ENCODE results near the gene TGFBR3.

The TGFBR3 gene

DNA sequence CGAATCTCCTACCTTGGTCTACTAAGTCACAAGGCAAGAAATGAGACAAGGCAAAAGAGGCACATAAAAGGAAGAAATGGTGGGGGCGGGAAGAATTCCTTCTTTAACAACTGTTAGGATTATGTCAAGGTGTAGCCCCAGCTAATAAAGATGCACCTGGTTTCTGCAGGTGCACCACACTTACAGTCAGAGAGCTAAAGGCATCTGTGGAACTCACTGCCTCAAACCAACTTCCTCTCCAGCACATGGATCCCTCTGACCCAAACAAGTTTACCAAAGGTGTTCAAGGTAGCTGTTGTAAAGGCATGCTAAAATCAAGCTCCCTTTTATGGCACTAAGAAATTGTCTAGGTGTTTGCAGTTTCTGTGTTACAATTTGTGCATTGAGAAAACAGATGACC is 38.1 kb downstream of the TGFBR3 start (continued):
- TF ChIP-seq, protein P1, sequence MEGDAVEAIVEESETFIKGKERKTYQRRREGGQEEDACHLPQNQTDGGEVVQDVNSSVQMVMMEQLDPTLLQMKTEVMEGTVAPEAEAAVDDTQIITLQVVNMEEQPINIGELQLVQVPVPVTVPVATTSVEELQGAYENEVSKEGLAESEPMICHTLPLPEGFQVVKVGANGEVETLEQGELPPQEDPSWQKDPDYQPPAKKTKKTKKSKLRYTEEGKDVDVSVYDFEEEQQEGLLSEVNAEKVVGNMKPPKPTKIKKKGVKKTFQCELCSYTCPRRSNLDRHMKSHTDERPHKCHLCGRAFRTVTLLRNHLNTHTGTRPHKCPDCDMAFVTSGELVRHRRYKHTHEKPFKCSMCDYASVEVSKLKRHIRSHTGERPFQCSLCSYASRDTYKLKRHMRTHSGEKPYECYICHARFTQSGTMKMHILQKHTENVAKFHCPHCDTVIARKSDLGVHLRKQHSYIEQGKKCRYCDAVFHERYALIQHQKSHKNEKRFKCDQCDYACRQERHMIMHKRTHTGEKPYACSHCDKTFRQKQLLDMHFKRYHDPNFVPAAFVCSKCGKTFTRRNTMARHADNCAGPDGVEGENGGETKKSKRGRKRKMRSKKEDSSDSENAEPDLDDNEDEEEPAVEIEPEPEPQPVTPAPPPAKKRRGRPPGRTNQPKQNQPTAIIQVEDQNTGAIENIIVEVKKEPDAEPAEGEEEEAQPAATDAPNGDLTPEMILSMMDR (tag by site-specific recombination; IDR thresholded peaks at IDR 0.05) = no peak

DNA sequence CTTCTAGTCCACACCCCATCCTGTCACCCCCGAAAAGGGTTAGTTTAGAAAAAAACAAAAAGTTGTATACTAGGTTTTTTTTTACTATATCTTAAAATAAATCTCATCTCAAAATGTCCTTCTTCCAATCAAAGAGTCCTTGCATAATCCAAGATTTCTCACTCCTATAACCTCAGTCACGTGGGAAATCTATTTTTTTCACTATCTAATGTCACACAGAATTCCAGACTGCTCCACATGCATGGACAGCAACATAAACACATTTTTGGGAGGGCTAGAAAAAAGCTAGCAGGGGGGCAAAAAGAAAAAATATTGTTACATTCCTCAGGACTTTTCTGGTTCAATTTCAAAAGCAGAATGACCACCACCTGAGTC is 39.3 kb downstream of the TGFBR3 start:
- POLR2A ChIA-PET = interaction anchor here (1.4 kb wide), 1 partner anchor 38 kb away, joined by 5 read pairs; no protein-coding TSS in a partner anchor
- H3K4me3 ChIP-seq (ENCODE audit: low read depth, low read length) = no peak overlapping the region
- no peak overlapping the region for H3K27ac ChIP-seq (ENCODE audit: extremely low read depth, low read depth, low read length)
- H3K9me3 ChIP-seq (ENCODE audit: control insufficient read depth, insufficient read depth, low read depth, low read length) = no peaks in the 10 kb centered on the region
- H3K4me1 ChIP-seq (ENCODE audit: control insufficient read depth, insufficient read depth, low read length) = peaks cover 35% of the 10 kb centered on the region
- no peaks in the 10 kb centered on the region for H3K36me3 ChIP-seq (ENCODE audit: control insufficient read depth in 2 of 2, insufficient read depth in 1 of 2, low read length in 2 of 2)
- CTCF ChIA-PET = interaction anchor here (0.6 to 1.3 kb wide), 3 partner anchors 25 to 345 kb away, joined by 3 to 4 read pairs (median 3); no protein-coding TSS in a partner anchor
- TF ChIP-seq GLIS2 (tag by site-specific recombination; IDR thresholded peaks at IDR 0.05) = no peak
- TF ChIP-seq ZNF610 (tag by site-specific recombination; IDR thresholded peaks at IDR 0.05; ENCODE audit: borderline replicate concordance) = no peak

DNA sequence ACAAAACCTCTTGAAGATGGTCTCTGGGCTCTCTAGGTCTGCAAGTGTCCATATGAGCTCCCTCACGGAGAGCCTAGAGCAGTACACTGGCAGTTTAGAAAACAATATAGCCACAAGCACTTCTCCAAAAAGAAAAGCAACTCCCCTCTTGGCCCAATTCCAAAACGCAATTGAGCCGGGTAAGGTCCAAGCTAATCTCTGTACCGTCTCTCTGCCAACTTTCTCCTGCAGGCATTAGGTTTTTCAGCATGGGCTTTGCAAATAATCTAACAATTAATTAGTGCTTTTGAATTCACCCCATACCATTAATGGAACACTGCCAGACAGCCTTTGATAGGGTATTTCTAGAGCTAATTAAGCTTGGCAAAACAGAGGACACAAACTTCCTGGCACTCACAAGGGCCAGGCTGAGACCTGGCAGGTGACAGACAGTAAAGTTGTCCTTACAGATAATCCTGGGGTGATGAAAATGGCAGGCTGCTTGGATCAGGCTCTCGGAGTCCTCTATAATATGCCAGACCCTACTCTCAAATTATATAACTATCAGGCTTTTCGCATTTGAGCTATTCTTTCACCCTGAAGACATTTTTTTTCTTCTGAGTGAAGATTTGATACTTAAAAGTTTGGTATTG is 39.8 kb downstream of the TGFBR3 start:
- POLR2A ChIA-PET = interaction anchor here (1.4 kb wide), 1 partner anchor 39 kb away, joined by 5 read pairs; no protein-coding TSS in a partner anchor
- 0 out of 2 replicates have a peak, but pooled peaks have one; percentile 17 for TF ChIP-seq ZNF629 (tag by site-specific recombination; IDR thresholded peaks at IDR 0.05)
- no peak for TF ChIP-seq ZNF768 (tag by site-specific recombination; IDR thresholded peaks at IDR 0.05)
- TF ChIP-seq ZNF335 (tag by site-specific recombination; conservative IDR thresholded peaks at IDR 0.05) = peak; percentile 90
- TF ChIP-seq ZNF10 (tag by site-specific recombination; IDR thresholded peaks at IDR 0.05) = no peak
- peak; percentile 86 for TF ChIP-seq WT1 (tag by site-specific recombination; IDR thresholded peaks at IDR 0.05)
- TF ChIP-seq TRIM28 (IDR thresholded peaks at IDR 0.05; ENCODE audit: borderline replicate concordance, low read length) = peak; percentile 12; the same call in 1 of the 2 replicates
- TF ChIP-seq, protein P2, sequence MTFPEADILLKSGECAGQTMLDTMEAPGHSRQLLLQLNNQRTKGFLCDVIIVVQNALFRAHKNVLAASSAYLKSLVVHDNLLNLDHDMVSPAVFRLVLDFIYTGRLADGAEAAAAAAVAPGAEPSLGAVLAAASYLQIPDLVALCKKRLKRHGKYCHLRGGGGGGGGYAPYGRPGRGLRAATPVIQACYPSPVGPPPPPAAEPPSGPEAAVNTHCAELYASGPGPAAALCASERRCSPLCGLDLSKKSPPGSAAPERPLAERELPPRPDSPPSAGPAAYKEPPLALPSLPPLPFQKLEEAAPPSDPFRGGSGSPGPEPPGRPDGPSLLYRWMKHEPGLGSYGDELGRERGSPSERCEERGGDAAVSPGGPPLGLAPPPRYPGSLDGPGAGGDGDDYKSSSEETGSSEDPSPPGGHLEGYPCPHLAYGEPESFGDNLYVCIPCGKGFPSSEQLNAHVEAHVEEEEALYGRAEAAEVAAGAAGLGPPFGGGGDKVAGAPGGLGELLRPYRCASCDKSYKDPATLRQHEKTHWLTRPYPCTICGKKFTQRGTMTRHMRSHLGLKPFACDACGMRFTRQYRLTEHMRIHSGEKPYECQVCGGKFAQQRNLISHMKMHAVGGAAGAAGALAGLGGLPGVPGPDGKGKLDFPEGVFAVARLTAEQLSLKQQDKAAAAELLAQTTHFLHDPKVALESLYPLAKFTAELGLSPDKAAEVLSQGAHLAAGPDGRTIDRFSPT (tag by site-specific recombination; IDR thresholded peaks at IDR 0.05) = no peak
- 0 out of 2 replicates have a peak, but pooled peaks have one; percentile 38 for TF ChIP-seq ZBTB8A (tag by site-specific recombination; IDR thresholded peaks at IDR 0.05)
- TF ChIP-seq SCRT1 (tag by site-specific recombination; IDR thresholded peaks at IDR 0.05; ENCODE audit: borderline replicate concordance) = no peak
- TF ChIP-seq ZSCAN30 (tag by site-specific recombination; IDR thresholded peaks at IDR 0.05) = peak; percentile 9; the same call in 1 of the 2 replicates
- TF ChIP-seq, protein P3, sequence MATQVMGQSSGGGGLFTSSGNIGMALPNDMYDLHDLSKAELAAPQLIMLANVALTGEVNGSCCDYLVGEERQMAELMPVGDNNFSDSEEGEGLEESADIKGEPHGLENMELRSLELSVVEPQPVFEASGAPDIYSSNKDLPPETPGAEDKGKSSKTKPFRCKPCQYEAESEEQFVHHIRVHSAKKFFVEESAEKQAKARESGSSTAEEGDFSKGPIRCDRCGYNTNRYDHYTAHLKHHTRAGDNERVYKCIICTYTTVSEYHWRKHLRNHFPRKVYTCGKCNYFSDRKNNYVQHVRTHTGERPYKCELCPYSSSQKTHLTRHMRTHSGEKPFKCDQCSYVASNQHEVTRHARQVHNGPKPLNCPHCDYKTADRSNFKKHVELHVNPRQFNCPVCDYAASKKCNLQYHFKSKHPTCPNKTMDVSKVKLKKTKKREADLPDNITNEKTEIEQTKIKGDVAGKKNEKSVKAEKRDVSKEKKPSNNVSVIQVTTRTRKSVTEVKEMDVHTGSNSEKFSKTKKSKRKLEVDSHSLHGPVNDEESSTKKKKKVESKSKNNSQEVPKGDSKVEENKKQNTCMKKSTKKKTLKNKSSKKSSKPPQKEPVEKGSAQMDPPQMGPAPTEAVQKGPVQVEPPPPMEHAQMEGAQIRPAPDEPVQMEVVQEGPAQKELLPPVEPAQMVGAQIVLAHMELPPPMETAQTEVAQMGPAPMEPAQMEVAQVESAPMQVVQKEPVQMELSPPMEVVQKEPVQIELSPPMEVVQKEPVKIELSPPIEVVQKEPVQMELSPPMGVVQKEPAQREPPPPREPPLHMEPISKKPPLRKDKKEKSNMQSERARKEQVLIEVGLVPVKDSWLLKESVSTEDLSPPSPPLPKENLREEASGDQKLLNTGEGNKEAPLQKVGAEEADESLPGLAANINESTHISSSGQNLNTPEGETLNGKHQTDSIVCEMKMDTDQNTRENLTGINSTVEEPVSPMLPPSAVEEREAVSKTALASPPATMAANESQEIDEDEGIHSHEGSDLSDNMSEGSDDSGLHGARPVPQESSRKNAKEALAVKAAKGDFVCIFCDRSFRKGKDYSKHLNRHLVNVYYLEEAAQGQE (tag by site-specific recombination; IDR thresholded peaks at IDR 0.05) = no peak
- TF ChIP-seq ZNF843 (tag by site-specific recombination; IDR thresholded peaks at IDR 0.05) = peak; percentile 58; the same call in 1 of the 2 replicates
- TF ChIP-seq, protein P4, sequence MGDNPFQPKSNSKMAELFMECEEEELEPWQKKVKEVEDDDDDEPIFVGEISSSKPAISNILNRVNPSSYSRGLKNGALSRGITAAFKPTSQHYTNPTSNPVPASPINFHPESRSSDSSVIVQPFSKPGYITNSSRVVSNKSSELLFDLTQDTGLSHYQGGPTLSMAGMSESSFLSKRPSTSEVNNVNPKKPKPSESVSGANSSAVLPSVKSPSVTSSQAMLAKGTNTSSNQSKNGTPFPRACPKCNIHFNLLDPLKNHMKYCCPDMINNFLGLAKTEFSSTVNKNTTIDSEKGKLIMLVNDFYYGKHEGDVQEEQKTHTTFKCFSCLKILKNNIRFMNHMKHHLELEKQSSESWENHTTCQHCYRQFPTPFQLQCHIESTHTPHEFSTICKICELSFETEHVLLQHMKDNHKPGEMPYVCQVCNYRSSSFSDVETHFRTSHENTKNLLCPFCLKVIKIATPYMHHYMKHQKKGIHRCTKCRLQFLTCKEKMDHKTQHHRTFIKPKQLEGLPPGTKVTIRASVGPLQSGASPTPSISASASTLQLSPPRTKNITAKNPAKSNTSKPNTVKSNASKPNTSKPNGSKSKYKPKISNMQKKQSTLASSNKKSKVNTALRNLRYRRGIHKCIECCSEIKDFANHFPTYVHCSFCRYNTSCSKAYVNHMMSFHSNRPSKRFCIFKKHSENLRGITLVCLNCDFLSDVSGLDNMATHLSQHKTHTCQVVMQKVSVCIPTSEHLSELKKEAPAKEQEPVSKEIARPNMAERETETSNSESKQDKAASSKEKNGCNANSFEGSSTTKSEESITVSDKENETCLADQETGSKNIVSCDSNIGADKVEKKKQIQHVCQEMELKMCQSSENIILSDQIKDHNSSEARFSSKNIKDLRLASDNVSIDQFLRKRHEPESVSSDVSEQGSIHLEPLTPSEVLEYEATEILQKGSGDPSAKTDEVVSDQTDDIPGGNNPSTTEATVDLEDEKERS (tag by site-specific recombination; IDR thresholded peaks at IDR 0.05) = no peak
- peak; percentile 85; the same call in 1 of the 2 replicates for TF ChIP-seq ZNF394 (tag by site-specific recombination; IDR thresholded peaks at IDR 0.05; ENCODE audit: borderline replicate concordance)
- TF ChIP-seq ZNF184 (tag by site-specific recombination; IDR thresholded peaks at IDR 0.05) = no peak
- no peak for TF ChIP-seq ZNF785 (tag by site-specific recombination; IDR thresholded peaks at IDR 0.05)
- TF ChIP-seq ZNF140 (tag by site-specific recombination; IDR thresholded peaks at IDR 0.05) = no peak
- TF ChIP-seq BCL11A (tag by site-specific recombination; IDR thresholded peaks at IDR 0.05; ENCODE audit: low read depth) = no peak
- no peak for TF ChIP-seq RBAK (tag by site-specific recombination; IDR thresholded peaks at IDR 0.05)

More for the DNA sequence above, 39.8 kb downstream of the TGFBR3 start:
- H3K4me1 ChIP-seq (ENCODE audit: control insufficient read depth, insufficient read depth, low read length) = peaks cover 35% of the 10 kb centered on the region
- no peaks in the 10 kb centered on the region for H3K36me3 ChIP-seq (ENCODE audit: control insufficient read depth in 2 of 2, insufficient read depth in 1 of 2, low read length in 2 of 2)
- no peak overlapping the region for H3K4me3 ChIP-seq (ENCODE audit: low read depth, low read length)
- CTCF ChIA-PET = interaction anchor here (0.6 to 1.3 kb wide), 4 partner anchors 25 to 344 kb away, joined by 3 to 4 read pairs (median 3); no protein-coding TSS in a partner anchor
- H3K9me3 ChIP-seq (ENCODE audit: control insufficient read depth, insufficient read depth, low read depth, low read length) = no peaks in the 10 kb centered on the region
- H3K27ac ChIP-seq (ENCODE audit: extremely low read depth, low read depth, low read length) = peak overlapping the region; percentile 12
